H9 (cell line): ENCODE data around the gene WDR75. TPM values are rescaled to one million over a fixed set of nuclear protein-coding genes. Genes with fewer than 3 reads are reported as not detected.

Source experiments
- DNase-seq: peaks from one replicate; pipeline ENCODE4 v3.0.0-alpha.2; 2017
- H2AFZ ChIP-seq: one replicate; pipeline ENCODE4 v1.6.1; 2013; ENCODE audit warnings: mild to moderate bottlenecking, low read length, control low read depth, moderate library complexity
- H2AK5ac ChIP-seq: 2 replicates; pipeline ENCODE4 v1.6.1; 2013; ENCODE audit warnings: low read length, control low read depth, mixed read lengths; ENCODE audit not compliant: insufficient read length
- H2BK120ac ChIP-seq: one replicate; pipeline ENCODE4 v1.6.1; 2013; ENCODE audit warnings: low read depth, mild to moderate bottlenecking, low read length, control low read depth, inconsistent platforms; ENCODE audit not compliant: poor library complexity, severe bottlenecking
- H2BK12ac ChIP-seq: 2 replicates; pipeline ENCODE4 v1.6.1; 2013; ENCODE audit warnings: low read length, control low read depth, mixed read lengths, low read depth; ENCODE audit not compliant: insufficient read length
- H2BK15ac ChIP-seq: 2 replicates; pipeline ENCODE4 v1.6.1; 2013; ENCODE audit warnings: low read depth, low read length, control low read depth
- H2BK20ac ChIP-seq: one replicate; pipeline ENCODE4 v1.6.1; 2013; ENCODE audit warnings: low read depth, mild to moderate bottlenecking, low read length, control low read depth, inconsistent platforms; ENCODE audit not compliant: poor library complexity, severe bottlenecking
- H2BK5ac ChIP-seq: 2 replicates; pipeline ENCODE4 v1.6.1; 2013; ENCODE audit warnings: low read length, control low read depth, mixed read lengths; ENCODE audit not compliant: insufficient read length
- H3K14ac ChIP-seq: 2 replicates; pipeline ENCODE4 v1.6.1; 2013; ENCODE audit warnings: low read length, control low read depth; ENCODE audit not compliant: insufficient read depth
- H3K18ac ChIP-seq: 2 replicates; pipeline ENCODE4 v1.6.1; 2013; ENCODE audit warnings: low read depth, mild to moderate bottlenecking, mixed read lengths, low read length, control low read depth; ENCODE audit not compliant: insufficient read length
- H3K23ac ChIP-seq: 2 replicates; pipeline ENCODE4 v1.6.1; 2013; ENCODE audit warnings: low read length, control low read depth, mixed read lengths, low read depth; ENCODE audit not compliant: insufficient read length
- H3K23me2 ChIP-seq: 2 replicates; pipeline ENCODE4 v1.6.1; 2013; ENCODE audit warnings: low read depth, mild to moderate bottlenecking, mixed read lengths, low read length, control low read depth; ENCODE audit not compliant: insufficient read length, poor library complexity, severe bottlenecking
- H3K27ac ChIP-seq: 2 replicates; pipeline ENCODE4 v1.5.1; 2013; ENCODE audit warnings: low read length, control low read depth, mixed read lengths, low read depth; ENCODE audit not compliant: insufficient read length
- H3K27me3 ChIP-seq: 2 replicates; pipeline ENCODE4 v1.6.1; 2013; ENCODE audit warnings: low read length, control low read depth, inconsistent platforms; ENCODE audit not compliant: insufficient read depth
- H3K4ac ChIP-seq: 2 replicates; pipeline ENCODE4 v1.6.1; 2013; ENCODE audit warnings: low read depth, mild to moderate bottlenecking, control low read depth, inconsistent platforms, low read length, moderate library complexity
- H3K4me1 ChIP-seq: 2 replicates; pipeline ENCODE4 v1.6.1; 2013; ENCODE audit warnings: low read length, control low read depth, inconsistent platforms; ENCODE audit not compliant: insufficient read depth
- H3K4me2 ChIP-seq: 2 replicates; pipeline ENCODE4 v1.6.1; 2013; ENCODE audit warnings: low read length, control low read depth, mixed read lengths; ENCODE audit not compliant: insufficient read length, insufficient read depth
- H3K56ac ChIP-seq: 2 replicates; pipeline ENCODE4 v1.6.1; 2013; ENCODE audit warnings: low read depth, mild to moderate bottlenecking, mixed read lengths, low read length, control low read depth; ENCODE audit not compliant: insufficient read length
- H3K79me1 ChIP-seq: 2 replicates; pipeline ENCODE4 v1.6.1; 2013; ENCODE audit warnings: low read depth, mild to moderate bottlenecking, moderate library complexity, low read length, control low read depth, inconsistent platforms; ENCODE audit not compliant: insufficient read depth, poor library complexity, severe bottlenecking
- H3K79me2 ChIP-seq: 2 replicates; pipeline ENCODE4 v1.6.1; 2013; ENCODE audit warnings: low read length, control low read depth, inconsistent platforms; ENCODE audit not compliant: insufficient read depth
- H3K9ac ChIP-seq: 2 replicates; pipeline ENCODE4 v1.6.1; 2013; ENCODE audit warnings: low read length, control low read depth, mixed read lengths; ENCODE audit not compliant: insufficient read length; ENCODE audit errors: extremely low read depth
- H3K9me3 ChIP-seq: one replicate; pipeline ENCODE4 v1.6.1; 2013; ENCODE audit warnings: low read depth, low read length, inconsistent platforms; ENCODE audit not compliant: control insufficient read depth
- H3T11ph ChIP-seq: one replicate; pipeline ENCODE4 v1.6.1; 2013; ENCODE audit warnings: mild to moderate bottlenecking, low read length, control low read depth, inconsistent platforms
- H4K20me1 ChIP-seq: one replicate; pipeline ENCODE4 v1.6.1; 2013; ENCODE audit not compliant: control insufficient read depth, insufficient read length, insufficient read depth
- H4K5ac ChIP-seq: 2 replicates; pipeline ENCODE4 v1.6.1; 2013; ENCODE audit warnings: low read depth, mild to moderate bottlenecking, mixed read lengths, low read length, control low read depth; ENCODE audit not compliant: insufficient read length
- H4K8ac ChIP-seq: replicated peaks from 2 replicates; pipeline ENCODE4 v1.6.1; 2013; ENCODE audit warnings: low read length, control low read depth, mixed read lengths, low read depth; ENCODE audit not compliant: insufficient read length
- H4K91ac ChIP-seq: 2 replicates; pipeline ENCODE4 v1.6.1; 2013; ENCODE audit warnings: low read depth, mild to moderate bottlenecking, moderate library complexity, mixed read lengths, low read length, control low read depth; ENCODE audit not compliant: insufficient read length
- H3K27ac Mint-ChIP-seq, 3 experiments: 2 replicates in 2 of 3; 3 replicates in 1 of 3; pipeline ENCODE4 v1.8.0; 2020 to 2021; ENCODE audit warnings: mixed read lengths in 3 of 3, mild to moderate bottlenecking in 1 of 3, moderate library complexity in 1 of 3
- H3K27me3 Mint-ChIP-seq: 2 replicates; pipeline ENCODE4 v1.8.0; 2021; ENCODE audit warnings: low read depth, mild to moderate bottlenecking, moderate library complexity, mixed read lengths
- H3K36me3 Mint-ChIP-seq, 3 experiments: 2 replicates in 2 of 3; 3 replicates in 1 of 3; pipeline ENCODE4 v1.8.0; 2020 to 2021; ENCODE audit warnings: low read depth in 3 of 3, mixed read lengths in 3 of 3; ENCODE audit not compliant: insufficient read depth in 1 of 3
- H3K4me1 Mint-ChIP-seq, 2 experiments: 2 replicates each; pipeline ENCODE4 v1.8.0; 2020; ENCODE audit warnings: mixed read lengths in 2 of 2
- H3K4me3 Mint-ChIP-seq, 2 experiments: 2 replicates in 1 of 2; 3 replicates in 1 of 2; pipeline ENCODE4 v1.8.0; 2020 to 2021; ENCODE audit warnings: mild to moderate bottlenecking in 2 of 2, mixed read lengths in 2 of 2, moderate library complexity in 1 of 2
- H3K9me3 Mint-ChIP-seq, 2 experiments: 2 replicates in 1 of 2; 3 replicates in 1 of 2; pipeline ENCODE4 v1.8.0; 2020; ENCODE audit warnings: mild to moderate bottlenecking in 2 of 2, mixed read lengths in 2 of 2, moderate library complexity in 1 of 2
- CTCF ChIP-seq: fragments of 200-600 bp; sonication (generic); conservative IDR thresholded peaks from 3 replicates; pipeline ENCODE4 v1.8.0; 2021; ENCODE audit warnings: antibody characterized with exemption, mild to moderate bottlenecking
- WGBS: extraction: QIAGEN DNeasy Blood & Tissue Kit; methylation state at CpG from one replicate; pipeline ENCODE4 v1.1.7; 2013; ENCODE audit warnings: missing lambda C conversion rate, low lambda C conversion rate, mixed read lengths; ENCODE audit not compliant: insufficient read length; ENCODE audit errors: extremely low coverage; 5-methylcytosine and 5-hydroxymethylcytosine counted together
- total RNA-seq: library from RNA; stranded (reverse); gene quantifications from 2 replicates; pipeline ENCODE4 v1.2.1, GENCODE V29; 2021

The WDR75 gene
- total RNA-seq, 1 experiment from 2014 or later = 80.6 TPM

- no peak overlapping the region for H3K4me3 Mint-ChIP-seq
- Histone ChIP-seq H3K4me2 (no peak overlapping the region), H2AK5ac (no peak overlapping the region), H2BK5ac (no peak overlapping the region), H2BK15ac (no peak overlapping the region), H2BK120ac (no peak overlapping the region), H3K18ac (no peak overlapping the region), H4K91ac (no peak overlapping the region), H3K4me1 (no peaks in the 10 kb centered on the region), H3K56ac (no peak overlapping the region), H4K5ac (no peak overlapping the region), H3K23me2 (no peaks in the 10 kb centered on the region), H2AFZ (no peak overlapping the region), H3T11ph (no peak overlapping the region), H3K4ac (no peak overlapping the region), H2BK20ac (no peak overlapping the region), H3K23ac (no peak overlapping the region), H3K9me3 (no peaks in the 10 kb centered on the region), H3K9ac (no peak overlapping the region), H3K79me2 (no peaks in the 10 kb centered on the region), H3K79me1 (no peaks in the 10 kb centered on the region), H3K14ac (no peak overlapping the region), H4K8ac (no peak overlapping the region), H4K20me1 (no peaks in the 10 kb centered on the region), H3K27ac (no peak overlapping the region), H3K27me3 (no peaks in the 10 kb centered on the region), H2BK12ac (no peak overlapping the region)
- TF ChIP-seq CTCF = no peak
- DNase-seq = no peak
- no peaks in the 10 kb centered on the region for H3K4me1 Mint-ChIP-seq
- no CpG with 5 or more reads among the region's 6 CpGs for WGBS
- no peaks in the 10 kb centered on the region for H3K27me3 Mint-ChIP-seq
- H3K27ac Mint-ChIP-seq = no peak overlapping the region
- H3K9me3 Mint-ChIP-seq = no peaks in the 10 kb centered on the region
- H3K36me3 Mint-ChIP-seq = no peaks in the 10 kb centered on the region
These were observed 59.3 kb downstream of the WDR75 start for GRCh38 chr2:189500456-189501160.
